HEK293T (cell line): ENCODE measurements around the gene GPC2.

Source experiments
- BHLHE40 ChIP-seq: fragments of 450-650 bp; IDR thresholded peaks from 2 replicates; pipeline ENCODE4 v1.6.1; 2016; ENCODE audit warnings: mild to moderate bottlenecking, moderate library complexity, borderline replicate concordance
- FOXA1 ChIP-seq: fragments of 450-650 bp; IDR thresholded peaks from 2 replicates; pipeline ENCODE4 v1.6.1; 2016; ENCODE audit warnings: mild to moderate bottlenecking
- FOXM1 ChIP-seq: fragments of 450-650 bp; IDR thresholded peaks from 2 replicates; pipeline ENCODE4 v1.6.1; 2017; ENCODE audit warnings: mild to moderate bottlenecking, borderline replicate concordance
- HDGF ChIP-seq: fragments of 450-650 bp; IDR thresholded peaks from 2 replicates; pipeline ENCODE4 v1.6.1; 2017; ENCODE audit warnings: antibody characterized with exemption, borderline replicate concordance
- NFRKB ChIP-seq: fragments of 450-650 bp; IDR thresholded peaks from 2 replicates; pipeline ENCODE4 v1.6.1; 2016; ENCODE audit warnings: mild to moderate bottlenecking, moderate library complexity
- SP1 ChIP-seq: fragments of 450-650 bp; IDR thresholded peaks from 2 replicates; pipeline ENCODE4 v1.6.1; 2017
- TF ChIP-seq, protein P1 (sequence below): fragments of 450-650 bp; IDR thresholded peaks from 2 replicates; pipeline ENCODE4 v1.6.1; 2016

GRCh38 chr7:100154651-100155491 is 22.3 kb downstream of the GPC2 start:
- TF ChIP-seq, protein P1, sequence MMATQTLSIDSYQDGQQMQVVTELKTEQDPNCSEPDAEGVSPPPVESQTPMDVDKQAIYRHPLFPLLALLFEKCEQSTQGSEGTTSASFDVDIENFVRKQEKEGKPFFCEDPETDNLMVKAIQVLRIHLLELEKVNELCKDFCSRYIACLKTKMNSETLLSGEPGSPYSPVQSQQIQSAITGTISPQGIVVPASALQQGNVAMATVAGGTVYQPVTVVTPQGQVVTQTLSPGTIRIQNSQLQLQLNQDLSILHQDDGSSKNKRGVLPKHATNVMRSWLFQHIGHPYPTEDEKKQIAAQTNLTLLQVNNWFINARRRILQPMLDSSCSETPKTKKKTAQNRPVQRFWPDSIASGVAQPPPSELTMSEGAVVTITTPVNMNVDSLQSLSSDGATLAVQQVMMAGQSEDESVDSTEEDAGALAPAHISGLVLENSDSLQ, result no peak
- TF ChIP-seq HDGF, result no peak
- TF ChIP-seq NFRKB, result no peak
- no peak for TF ChIP-seq BHLHE40
- no peak for TF ChIP-seq FOXA1
- no peak for TF ChIP-seq FOXM1
- no peak for TF ChIP-seq SP1
